Calu3 (cell line): ENCODE results near the gene NPM3. TPM values are rescaled to one million over a fixed set of nuclear protein-coding genes. Genes with fewer than 3 reads are reported as not detected.

Experiments used
- BruUV-seq: library from RNA; stranded (reverse); fragments of 400-500 nt; replicated peaks from 2 replicates; lab custom pipeline; 2021; lab: Mats Ljungman, UMichigan
- CTCF ChIA-PET: fragments of 300-600 bp; sonication (Branson Sonifier 250); formaldehyde crosslinking; loops from one replicate; lab custom pipeline; 2022; ENCODE audit warnings: antibody characterized with exemption; lab: Charles Lee
- DNase-seq: peaks from one replicate; pipeline ENCODE4 v3.0.0; 2022
- H3K27ac Mint-ChIP-seq: one replicate; pipeline ENCODE4 v1.8.0; 2022; ENCODE audit warnings: mixed read lengths; ENCODE audit not compliant: unreplicated experiment
- H3K27me3 Mint-ChIP-seq: one replicate; pipeline ENCODE4 v1.8.0; 2022; ENCODE audit warnings: mixed read lengths; ENCODE audit not compliant: unreplicated experiment
- H3K36me3 Mint-ChIP-seq: one replicate; pipeline ENCODE4 v1.8.0; 2022; ENCODE audit warnings: mild to moderate bottlenecking, moderate library complexity, mixed read lengths; ENCODE audit not compliant: insufficient read depth, unreplicated experiment
- H3K4me1 Mint-ChIP-seq: one replicate; pipeline ENCODE4 v1.8.0; 2022; ENCODE audit warnings: mild to moderate bottlenecking, low read depth, mixed read lengths; ENCODE audit not compliant: unreplicated experiment
- H3K4me3 Mint-ChIP-seq: one replicate; pipeline ENCODE4 v1.8.0; 2022; ENCODE audit warnings: mild to moderate bottlenecking, low read depth, moderate library complexity, mixed read lengths; ENCODE audit not compliant: unreplicated experiment
- H3K9me3 Mint-ChIP-seq: one replicate; pipeline ENCODE4 v1.8.0; 2022; ENCODE audit warnings: low read depth, mixed read lengths; ENCODE audit not compliant: unreplicated experiment
- CTCF ChIP-seq: fragments of 200-600 bp; IDR thresholded peaks from one replicate; pipeline ENCODE4 v1.8.0; 2022; ENCODE audit warnings: antibody characterized with exemption; ENCODE audit not compliant: unreplicated experiment
- intact Hi-C: fragments of 100-400 bp; cut with micrococcal nuclease; formaldehyde crosslinking; loops from one replicate; pipeline ENCODE4 v1.10.0; 2022; ENCODE audit not compliant: unreplicated experiment
- total RNA-seq: library from RNA; stranded (reverse); gene quantifications from 2 replicates; pipeline ENCODE4 v1.2.3, GENCODE V29; 2022

NPM3 gene
- total RNA-seq, 1 experiment from 2014 or later, result 51.5 TPM

GRCh38 chr10:101830322-101831168 is 47.3 kb upstream of the NPM3 start:
- Mint-ChIP-seq H3K27ac (peak overlapping the region; percentile 69), H3K27me3 (no peaks in the 10 kb centered on the region), H3K9me3 (no peaks in the 10 kb centered on the region), H3K36me3 (peaks cover 11% of the 10 kb centered on the region), H3K4me1 (peaks cover 19% of the 10 kb centered on the region), H3K4me3 (peak overlapping the region; percentile 80)
- intact Hi-C loops, result no loop called here
- no peak for TF ChIP-seq CTCF
- CTCF ChIA-PET, result no interaction called here
- BruUV-seq, result no TSS peak
- DNase-seq, result peak; percentile 77

- H3K4me1 Mint-ChIP-seq, result peaks cover 14% of the 10 kb centered on the region
- H3K27me3 Mint-ChIP-seq, result no peaks in the 10 kb centered on the region
- peak overlapping the region; percentile 69 for H3K27ac Mint-ChIP-seq
- intact Hi-C loops, result no loop called here
- CTCF ChIA-PET, result no interaction called here
- no peak for DNase-seq
- H3K9me3 Mint-ChIP-seq, result no peaks in the 10 kb centered on the region
- TF ChIP-seq CTCF, result no peak
- BruUV-seq, result no TSS peak
- peak overlapping the region; percentile 80 for H3K4me3 Mint-ChIP-seq
- peaks cover 11% of the 10 kb centered on the region for H3K36me3 Mint-ChIP-seq
Measured at GRCh38 chr10:101829561-101830315, 46.5 kb upstream of the NPM3 start.

GRCh38 chr10:101828766-101829551 is 45.7 kb upstream of the NPM3 start:
- peaks cover 11% of the 10 kb centered on the region for H3K36me3 Mint-ChIP-seq
- DNase-seq, result no peak
- H3K4me1 Mint-ChIP-seq, result peaks cover 10% of the 10 kb centered on the region
- H3K27ac Mint-ChIP-seq, result no peak overlapping the region
- BruUV-seq, result no TSS peak
- no peaks in the 10 kb centered on the region for H3K27me3 Mint-ChIP-seq
- no peaks in the 10 kb centered on the region for H3K9me3 Mint-ChIP-seq
- intact Hi-C loops, result no loop called here
- H3K4me3 Mint-ChIP-seq, result no peak overlapping the region
- CTCF ChIA-PET, result no interaction called here
- TF ChIP-seq CTCF, result no peak

GRCh38 chr10:101827919-101828600 is 44.8 kb upstream of the NPM3 start:
- no TSS peak for BruUV-seq
- no peak overlapping the region for H3K27ac Mint-ChIP-seq
- H3K36me3 Mint-ChIP-seq, result peaks cover 11% of the 10 kb centered on the region
- no peak for TF ChIP-seq CTCF
- CTCF ChIA-PET, result no interaction called here
- H3K4me3 Mint-ChIP-seq, result no peak overlapping the region
- no peaks in the 10 kb centered on the region for H3K9me3 Mint-ChIP-seq
- no peak for DNase-seq
- H3K27me3 Mint-ChIP-seq, result no peaks in the 10 kb centered on the region
- intact Hi-C loops, result no loop called here
- H3K4me1 Mint-ChIP-seq, result peaks cover 10% of the 10 kb centered on the region
